Measurements from ENCODE around the gene CCDC90B.

The CCDC90B gene

GRCh38 chr11:83219095-83219494 lies 67.1 kb downstream of the CCDC90B start:
- DNase-seq (ENCODE audit: low read depth), result peak; percentile 4
- TF ChIP-seq, protein P1, sequence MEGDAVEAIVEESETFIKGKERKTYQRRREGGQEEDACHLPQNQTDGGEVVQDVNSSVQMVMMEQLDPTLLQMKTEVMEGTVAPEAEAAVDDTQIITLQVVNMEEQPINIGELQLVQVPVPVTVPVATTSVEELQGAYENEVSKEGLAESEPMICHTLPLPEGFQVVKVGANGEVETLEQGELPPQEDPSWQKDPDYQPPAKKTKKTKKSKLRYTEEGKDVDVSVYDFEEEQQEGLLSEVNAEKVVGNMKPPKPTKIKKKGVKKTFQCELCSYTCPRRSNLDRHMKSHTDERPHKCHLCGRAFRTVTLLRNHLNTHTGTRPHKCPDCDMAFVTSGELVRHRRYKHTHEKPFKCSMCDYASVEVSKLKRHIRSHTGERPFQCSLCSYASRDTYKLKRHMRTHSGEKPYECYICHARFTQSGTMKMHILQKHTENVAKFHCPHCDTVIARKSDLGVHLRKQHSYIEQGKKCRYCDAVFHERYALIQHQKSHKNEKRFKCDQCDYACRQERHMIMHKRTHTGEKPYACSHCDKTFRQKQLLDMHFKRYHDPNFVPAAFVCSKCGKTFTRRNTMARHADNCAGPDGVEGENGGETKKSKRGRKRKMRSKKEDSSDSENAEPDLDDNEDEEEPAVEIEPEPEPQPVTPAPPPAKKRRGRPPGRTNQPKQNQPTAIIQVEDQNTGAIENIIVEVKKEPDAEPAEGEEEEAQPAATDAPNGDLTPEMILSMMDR (conservative IDR thresholded peaks at IDR 0.05; ENCODE audit: control insufficient read depth, insufficient read depth, low read depth, low read length), result peak; percentile 8
- H3K4me3 ChIP-seq (ENCODE audit: control insufficient read depth, low read depth, low read length), result no peak overlapping the region
